ENCODE measurements around the gene CFAP70. TPM values are rescaled to one million over a fixed set of nuclear protein-coding genes. Genes with fewer than 3 reads are reported as not detected.

The CFAP70 gene
- total and polyA plus RNA-seq, 2 of the 8 experiments (the other 6 are each of a cell fraction or from before 2014, with no cell fraction given), result 0.21 to 0.30 TPM

DNA sequence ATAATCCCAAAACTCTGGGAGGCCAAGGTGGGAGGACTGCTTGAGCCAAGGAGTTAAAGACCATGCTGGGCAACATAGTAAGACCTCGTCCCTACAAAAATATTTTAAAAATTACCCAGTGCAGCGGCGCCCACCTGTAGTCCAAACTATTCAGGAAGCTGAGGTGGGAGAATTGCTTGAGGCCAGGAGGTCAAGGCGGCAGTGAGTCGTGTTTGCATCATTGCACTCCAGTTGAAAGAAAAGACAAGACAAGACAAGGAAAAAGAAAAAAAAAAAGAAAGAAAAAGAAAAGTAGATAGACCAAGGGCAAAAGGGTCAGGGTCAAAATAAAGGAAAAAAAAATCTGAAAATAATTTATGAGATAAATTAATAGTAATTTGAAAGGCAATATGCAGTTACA is 49.4 kb upstream of the CFAP70 start:
- H3K56ac ChIP-seq (replicated peaks; ENCODE audit: insufficient read length, low read depth, low read length), result no peak overlapping the region
- TF ChIP-seq HDAC6 (IDR thresholded peaks at IDR 0.05; ENCODE audit: low read depth, low read length) (no peak), SP1 (IDR thresholded peaks at IDR 0.05; ENCODE audit: low read depth, low read length) (no peak), JUN (IDR thresholded peaks at IDR 0.05; ENCODE audit: low read depth, low read length) (no peak), EZH2 (IDR thresholded peaks at IDR 0.05; ENCODE audit: low read depth, low read length, severe bottlenecking) (no peak), GTF2F1 (IDR thresholded peaks at IDR 0.05; ENCODE audit: borderline replicate concordance, low read depth, low read length) (no peak), CEBPB (IDR thresholded peaks at IDR 0.05; ENCODE audit: low read depth, low read length) (no peak), ZNF274 (IDR thresholded peaks at IDR 0.05; ENCODE audit: borderline replicate concordance, extremely low read depth, low read length) (no peak), RFX5 (IDR thresholded peaks at IDR 0.05; ENCODE audit: borderline replicate concordance, low read depth, low read length) (no peak), SIX5 (IDR thresholded peaks at IDR 0.05; ENCODE audit: low read depth, low read length) (no peak), SAP30 (IDR thresholded peaks at IDR 0.05; ENCODE audit: insufficient read depth, insufficient replicate concordance, low read length) (no peak), GABPA (IDR thresholded peaks at IDR 0.05; ENCODE audit: borderline replicate concordance, insufficient read depth, low read length) (no peak), FOSL1 (IDR thresholded peaks at IDR 0.05; ENCODE audit: insufficient read depth, low read depth, low read length) (no peak), KDM1A (IDR thresholded peaks at IDR 0.05; ENCODE audit: borderline replicate concordance, low read length) (no peak), RNF2 (IDR thresholded peaks at IDR 0.05; ENCODE audit: borderline replicate concordance, low read depth, low read length, missing control alignments, poor library complexity, severe bottlenecking) (no peak)

More for the DNA sequence above, 49.4 kb upstream of the CFAP70 start:
- no peaks in the 10 kb centered on the region for H3K9me3 ChIP-seq (ENCODE audit: insufficient read depth in 2 of 2, low read depth in 1 of 2, low read length in 1 of 2)
- no peak overlapping the region for H2AK5ac ChIP-seq (ENCODE audit: low read depth, low read length)
- H3K18ac ChIP-seq (ENCODE audit: extremely low read depth, low read length), result no peak overlapping the region
- H2BK20ac ChIP-seq (ENCODE audit: low read length), result no peak overlapping the region
- H3K27ac ChIP-seq (ENCODE audit: low read depth, low read length), result no peak overlapping the region
- H2BK12ac ChIP-seq (ENCODE audit: low read depth, low read length), result no peak overlapping the region
- peaks cover 3% of the 10 kb centered on the region for H3K23me2 ChIP-seq (ENCODE audit: low read depth, low read length)
- no peaks in the 10 kb centered on the region for H3K27me3 ChIP-seq (replicated peaks in 1 of 4; ENCODE audit: control insufficient read depth in 3 of 4, extremely low read depth in 1 of 4, insufficient read depth in 3 of 4, low read length in 3 of 4)
- no peak overlapping the region for H4K91ac ChIP-seq (replicated peaks; ENCODE audit: insufficient read length, low read length)
- FAIRE-seq (no peak), DNase-seq (ENCODE audit: low read depth in 1 of 2, low spot score in 2 of 2) (no peak)
- no peak overlapping the region for H3K14ac ChIP-seq (ENCODE audit: insufficient read length)
- no peaks in the 10 kb centered on the region; a peak in 1 of 8 replicates for H3K36me3 ChIP-seq (ENCODE audit: control insufficient read depth in 2 of 4, insufficient read depth in 4 of 4, low read length in 3 of 4)
- H3K4me3 ChIP-seq (ENCODE audit: extremely low read depth in 1 of 4, insufficient read depth in 2 of 4, low read depth in 3 of 4, low read length in 4 of 4), result no peak overlapping the region
- H3K4me2 ChIP-seq (ENCODE audit: insufficient read depth in 1 of 2, low read depth in 2 of 2, low read length in 2 of 2), result no peak overlapping the region
- H4K5ac ChIP-seq (ENCODE audit: insufficient read length, low read depth, low read length), result no peak overlapping the region
- ChIA-PET CTCF (ENCODE audit: partially characterized antibody) (interaction anchor here (0.7 kb wide), 1 partner anchor 130 kb away, joined by 3 read pairs; no protein-coding TSS in a partner anchor), POLR2A (ENCODE audit: partially characterized antibody) (no interaction called here)
- peaks cover 4% of the 10 kb centered on the region for H3K79me1 ChIP-seq (ENCODE audit: low read depth, low read length)
- H2AFZ ChIP-seq (ENCODE audit: low read length), result no peak overlapping the region
- H4K20me1 ChIP-seq (replicated peaks in 1 of 2; ENCODE audit: control insufficient read depth in 1 of 2, insufficient read depth in 2 of 2, low read length in 2 of 2), result peaks cover 0 to 7% of the 10 kb centered on the region in 2 experiments
- H3K79me2 ChIP-seq (ENCODE audit: control insufficient read depth in 1 of 2, insufficient read depth in 2 of 2, low read length in 2 of 2), result peaks cover 3 to 85% of the 10 kb centered on the region in 2 experiments; a peak in 3 of 4 replicates
- H3K4ac ChIP-seq (replicated peaks; ENCODE audit: insufficient read length, low read depth, low read length), result no peak overlapping the region
- H2BK120ac ChIP-seq (replicated peaks; ENCODE audit: low read depth, low read length), result no peak overlapping the region
- H3K23ac ChIP-seq (ENCODE audit: insufficient read length), result no peak overlapping the region
- no peak overlapping the region for H2BK5ac ChIP-seq (ENCODE audit: low read depth, low read length)
- 97% methylated on average over 5 of the region's 5 CpGs; no CpG with 5 or more reads in 1 of the 2 experiments for WGBS, 2 experiments (ENCODE audit: extremely low coverage in 1 of 2, insufficient coverage in 1 of 2, insufficient read length in 1 of 2, insufficient replicate concordance in 2 of 2, low coverage in 1 of 2, low lambda C conversion rate in 2 of 2, missing lambda C conversion rate in 1 of 2)
- peaks cover 0 to 3% (median 1%) of the 10 kb centered on the region in 4 experiments; a peak in 3 of 7 replicates for H3K4me1 ChIP-seq (replicated peaks in 1 of 4; ENCODE audit: control insufficient read depth in 3 of 4, insufficient read depth in 4 of 4, low read length in 3 of 4)
- H3K9ac ChIP-seq (replicated peaks in 1 of 4; ENCODE audit: extremely low read depth in 1 of 4, low read depth in 3 of 4, low read length in 3 of 4), result no peak overlapping the region
- H2BK15ac ChIP-seq (ENCODE audit: low read length), result no peak overlapping the region
- H4K8ac ChIP-seq (ENCODE audit: extremely low read depth, insufficient read depth, low read length), result no peak overlapping the region
